Fibroblast of skin of left quadriceps (primary cell): ENCODE measurements around the gene CROCC2.
A peak's percentile ranks its signal among the peaks of the same experiment; 100 is the strongest.

Experiments
- DNase-seq, 2 experiments: peaks; one replicate each; pipeline ENCODE4 v3.0.0-alpha.2; 2013; ENCODE audit warnings: low read depth in 2 of 2

Gene CROCC2

DNA sequence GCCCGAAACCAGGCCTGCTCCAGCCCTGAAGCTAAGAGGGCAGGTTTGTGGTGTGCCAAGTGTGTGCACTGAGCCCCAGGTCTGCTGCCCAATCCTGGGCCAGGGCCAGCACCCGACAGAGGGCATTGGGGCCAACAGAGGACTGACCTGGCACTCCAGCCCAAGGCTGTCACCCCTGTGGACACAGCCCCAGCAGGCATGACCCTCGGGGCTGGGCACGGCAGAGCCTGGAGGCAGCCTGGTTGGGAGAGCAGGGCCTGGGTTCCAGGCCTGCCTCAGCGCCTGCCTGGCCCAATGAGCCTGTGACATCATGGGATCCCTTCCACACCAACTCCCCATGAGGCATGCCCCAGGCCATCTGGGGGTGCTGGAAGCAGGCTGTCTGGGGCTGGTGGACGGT is 81.5 kb downstream of the CROCC2 start:
- no peak for DNase-seq

DNA sequence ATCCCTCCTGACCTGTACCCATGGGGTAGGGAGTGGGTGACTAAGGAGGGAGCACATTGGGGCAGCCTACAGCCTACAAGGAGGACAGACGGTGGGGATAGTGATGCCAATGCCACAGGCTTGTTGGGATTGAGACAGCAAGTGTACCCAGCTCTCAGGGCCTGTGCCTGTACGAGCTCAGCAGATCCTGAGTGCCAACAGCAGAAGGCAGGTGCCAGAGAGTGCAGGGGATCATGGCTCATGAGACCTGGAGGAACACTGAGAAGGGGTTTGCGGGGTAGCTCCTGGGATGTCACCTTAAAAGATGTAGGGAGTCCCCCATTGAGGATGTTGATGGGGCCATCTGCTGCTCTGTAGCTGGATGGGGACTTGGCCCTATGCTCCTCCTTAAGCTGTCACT is 82.0 kb downstream of the CROCC2 start:
- no peak for DNase-seq

DNA sequence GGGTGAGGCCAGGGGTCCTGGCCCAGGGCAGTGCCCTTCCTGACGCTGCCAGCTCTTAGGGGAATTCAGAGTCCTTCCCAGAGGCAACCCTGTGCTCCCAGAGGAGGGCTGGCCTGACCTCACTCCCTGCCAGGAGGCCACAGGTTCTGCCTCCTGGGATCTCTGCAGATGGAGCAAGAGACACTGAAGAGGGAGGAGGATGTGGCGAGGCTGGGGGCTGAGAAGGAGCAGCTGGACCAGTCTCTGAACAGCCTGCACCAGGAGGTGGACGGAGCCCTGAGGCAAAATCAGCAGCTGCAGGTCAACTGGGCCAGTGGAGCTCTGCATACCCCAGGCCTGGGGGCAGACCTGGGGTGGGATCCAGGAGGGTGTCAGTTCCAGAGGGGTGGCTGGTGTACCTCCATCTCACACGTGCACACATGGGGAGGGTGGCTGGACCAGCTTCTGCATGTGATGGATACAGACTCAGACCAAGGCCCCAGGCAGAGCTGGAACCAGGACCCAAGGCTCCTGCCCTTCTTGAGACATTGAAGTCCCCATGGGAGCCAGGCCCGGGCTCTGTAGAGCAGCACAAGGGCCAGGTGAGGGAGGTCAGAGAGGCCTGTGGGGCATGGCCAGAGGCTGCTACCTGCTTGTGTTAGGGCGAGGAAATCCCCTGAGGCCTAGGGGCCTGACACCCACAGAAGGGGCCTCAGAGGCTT is 82.6 kb downstream of the CROCC2 start:
- DNase-seq: no peak

DNA sequence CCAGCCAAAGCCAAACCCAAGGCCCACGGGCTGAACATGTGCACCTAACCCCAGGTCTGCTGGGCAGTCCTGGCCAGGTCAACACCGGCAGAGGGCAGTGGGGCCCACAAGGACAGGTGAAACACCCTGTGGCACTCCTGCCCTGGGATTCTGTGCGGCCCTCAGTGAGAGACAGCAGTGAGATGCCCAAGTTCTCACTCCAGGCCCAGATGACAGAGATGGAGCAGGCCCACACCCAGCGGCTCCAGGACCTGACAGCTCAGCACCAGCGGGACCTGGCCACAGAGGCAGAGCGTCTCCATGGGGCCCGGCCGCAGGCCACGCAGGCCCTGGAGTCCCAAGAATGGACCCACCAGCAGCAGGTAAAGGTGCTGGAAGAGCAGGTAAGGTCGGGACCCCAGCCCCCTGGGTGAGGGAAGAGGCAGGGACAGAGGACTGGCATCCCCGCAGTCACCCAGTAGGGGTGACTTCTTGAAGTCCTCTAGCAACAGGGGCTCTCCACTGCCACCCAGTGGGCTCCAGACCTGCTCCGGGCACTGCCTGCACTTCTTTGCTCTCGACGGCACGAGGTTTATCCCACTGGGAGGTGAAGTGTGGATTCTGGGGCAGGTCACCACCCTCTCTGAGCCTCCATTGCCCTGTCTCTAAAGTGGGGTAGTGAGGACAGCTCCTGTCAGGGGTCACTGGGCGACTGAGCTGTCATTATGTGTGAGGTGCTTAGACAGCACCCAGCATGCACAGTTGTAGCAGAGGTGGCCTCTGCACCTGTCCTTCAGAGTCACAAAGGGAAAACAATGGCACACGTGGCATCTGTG is 83.5 kb downstream of the CROCC2 start:
- no peak for DNase-seq

DNA sequence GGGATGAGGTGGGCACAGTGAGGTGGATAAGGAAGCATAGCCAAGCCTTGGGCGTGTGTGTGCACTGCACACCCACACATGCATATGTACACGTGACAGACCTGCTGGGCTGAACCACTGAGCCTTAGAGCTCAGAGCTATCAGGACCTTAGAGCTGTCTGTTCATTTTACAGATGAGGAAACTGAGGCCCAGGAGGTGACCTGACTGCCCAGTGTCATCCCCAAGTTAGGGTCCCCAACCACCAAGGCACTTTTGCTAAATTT is 84.1 kb downstream of the CROCC2 start:
- DNase-seq: no peak

DNA sequence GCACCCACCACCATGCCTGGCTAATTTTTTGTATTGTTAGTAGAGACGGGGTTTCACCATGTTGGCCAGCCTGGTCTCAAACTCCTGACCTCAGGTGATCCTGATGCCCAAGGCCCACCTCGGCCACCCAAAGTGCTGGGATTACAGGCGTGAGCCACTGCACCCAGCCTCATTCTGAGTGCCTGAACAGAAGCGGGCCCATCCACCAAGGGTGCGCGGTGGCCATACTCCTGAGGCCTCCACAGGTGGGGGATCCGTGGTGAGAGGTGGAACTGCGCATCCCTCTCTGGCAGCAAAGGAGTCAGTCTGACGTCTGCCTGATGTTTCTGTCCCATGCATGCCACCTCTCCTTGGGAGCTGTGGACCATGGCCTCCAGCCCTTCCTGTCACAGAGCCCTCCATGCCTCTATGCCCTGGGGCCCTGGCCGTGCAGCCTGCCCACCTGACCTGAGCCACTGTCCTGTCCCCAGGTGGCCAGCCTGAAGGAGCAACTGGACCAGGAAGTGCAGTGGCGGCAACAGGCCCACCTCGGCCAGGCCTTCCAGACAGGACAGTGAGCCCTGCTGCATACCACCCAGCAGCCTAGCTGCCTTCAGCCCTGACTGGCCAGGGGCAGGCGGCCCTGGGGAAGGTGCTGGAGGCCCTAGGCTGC is 84.7 kb downstream of the CROCC2 start:
- DNase-seq: no peak

DNA sequence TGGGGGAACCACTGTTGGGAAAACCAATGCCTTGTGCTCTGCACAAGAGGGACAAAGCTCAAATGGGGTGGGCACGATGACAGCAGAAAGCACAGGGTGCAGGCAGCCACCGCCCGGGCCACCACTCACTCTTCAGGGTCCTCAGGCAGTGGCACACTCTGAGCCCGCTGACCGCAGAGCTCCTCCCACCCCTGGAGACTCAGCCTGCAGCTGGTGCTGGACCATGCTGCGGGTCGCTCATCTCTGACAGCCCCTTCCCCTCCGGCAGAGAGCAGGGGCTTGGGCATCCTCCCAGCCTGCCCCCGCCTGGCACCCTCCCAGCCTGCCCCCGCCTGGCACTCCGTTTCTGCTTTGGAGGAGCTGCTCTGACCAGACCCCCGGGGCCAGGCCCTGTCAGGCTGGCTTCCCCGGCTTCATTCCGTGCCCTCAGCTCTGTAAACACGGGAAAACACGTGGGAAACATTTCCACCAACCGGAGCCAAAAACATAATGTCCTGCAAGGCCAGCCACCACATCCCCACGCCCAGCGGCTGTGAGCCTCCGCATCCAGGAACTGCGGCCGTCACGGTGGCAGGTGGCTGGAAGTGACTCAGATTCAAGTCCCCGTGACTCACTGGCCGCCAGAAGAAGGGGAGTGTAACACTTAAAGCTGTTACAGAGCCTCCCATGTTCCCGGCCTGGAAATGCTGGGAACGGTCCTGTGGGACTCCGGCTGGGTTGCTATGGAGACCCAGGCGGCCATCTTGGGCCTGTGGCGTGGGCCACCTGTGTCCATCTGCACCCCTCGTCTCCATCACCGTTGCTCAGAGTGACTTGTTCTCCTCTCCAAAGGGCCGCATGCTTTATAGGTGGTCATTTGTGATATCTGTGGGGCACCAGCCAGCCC is 85.5 kb downstream of the CROCC2 start:
- peak in 1 of 2 experiments; percentile 47 for DNase-seq

DNA sequence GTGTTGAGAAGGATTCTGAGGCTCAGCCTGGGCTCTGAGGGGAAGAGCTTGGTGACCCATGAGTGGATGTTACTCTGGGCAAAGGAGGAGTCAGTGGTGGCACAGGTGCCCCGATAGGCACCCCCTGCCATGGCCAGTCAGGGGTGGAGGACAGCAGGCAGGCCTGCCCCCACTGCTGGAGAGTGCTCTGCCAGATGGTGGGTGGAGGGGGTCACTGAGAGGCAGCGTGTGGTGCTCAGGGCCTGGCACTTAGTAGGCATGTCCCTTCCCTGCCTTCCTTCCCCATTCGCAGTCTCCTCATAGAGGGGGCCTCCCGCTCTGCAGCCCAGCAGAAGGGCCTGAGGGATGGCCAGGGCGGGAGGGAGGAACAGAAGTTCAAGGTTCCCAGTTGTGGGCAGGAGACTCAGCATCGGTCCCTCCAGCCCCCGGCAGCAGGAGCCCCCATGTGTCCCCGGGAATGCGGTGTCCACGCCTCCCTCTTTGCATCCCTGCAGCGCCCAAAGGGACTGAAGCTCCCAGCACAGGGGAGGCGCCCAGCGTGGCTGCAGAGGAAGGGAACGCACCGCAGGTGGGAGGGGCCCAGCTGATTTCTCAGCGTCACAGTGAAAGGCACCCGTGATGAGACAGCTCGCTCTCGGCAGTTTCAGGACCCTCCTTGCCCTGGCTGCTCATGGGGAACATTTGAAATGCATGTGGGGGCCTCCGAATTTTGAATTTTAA is 86.6 kb downstream of the CROCC2 start:
- no peak for DNase-seq

DNA sequence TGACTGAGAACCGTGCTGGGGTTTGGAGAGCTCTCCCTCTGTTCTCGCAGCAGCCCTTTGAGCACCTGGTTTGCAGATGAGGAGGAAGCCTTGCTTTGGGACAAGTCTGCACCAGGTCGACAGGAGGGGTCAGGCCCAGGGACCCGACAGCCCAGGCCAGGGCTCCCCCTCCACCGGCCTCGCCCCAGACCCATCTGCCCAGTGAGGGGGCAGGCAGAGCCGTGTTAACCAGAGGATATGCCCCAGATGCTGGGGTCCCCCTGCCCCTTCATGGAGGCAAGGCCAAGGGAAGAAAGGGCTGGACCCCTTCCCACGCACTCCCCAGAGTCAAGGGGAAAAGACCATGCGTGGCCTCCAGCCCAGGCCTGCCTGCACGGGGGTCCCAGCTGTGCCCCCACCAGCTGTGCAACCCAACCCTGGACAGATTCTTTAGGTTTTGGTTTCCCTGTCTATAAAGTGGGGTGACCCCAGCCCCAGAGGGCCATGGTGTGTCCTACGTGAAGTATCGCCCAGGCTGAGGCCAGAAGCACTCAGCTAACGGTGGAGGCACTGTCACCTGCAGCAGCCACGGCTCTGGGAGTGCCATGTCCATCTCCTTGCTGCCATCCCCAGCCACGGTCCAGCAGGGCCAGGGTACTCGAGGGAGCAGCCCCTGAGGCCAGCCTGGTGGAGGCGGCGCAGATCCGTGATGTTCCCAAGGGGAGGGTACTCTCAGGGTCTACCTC is 87.5 kb downstream of the CROCC2 start:
- DNase-seq: no peak

DNA sequence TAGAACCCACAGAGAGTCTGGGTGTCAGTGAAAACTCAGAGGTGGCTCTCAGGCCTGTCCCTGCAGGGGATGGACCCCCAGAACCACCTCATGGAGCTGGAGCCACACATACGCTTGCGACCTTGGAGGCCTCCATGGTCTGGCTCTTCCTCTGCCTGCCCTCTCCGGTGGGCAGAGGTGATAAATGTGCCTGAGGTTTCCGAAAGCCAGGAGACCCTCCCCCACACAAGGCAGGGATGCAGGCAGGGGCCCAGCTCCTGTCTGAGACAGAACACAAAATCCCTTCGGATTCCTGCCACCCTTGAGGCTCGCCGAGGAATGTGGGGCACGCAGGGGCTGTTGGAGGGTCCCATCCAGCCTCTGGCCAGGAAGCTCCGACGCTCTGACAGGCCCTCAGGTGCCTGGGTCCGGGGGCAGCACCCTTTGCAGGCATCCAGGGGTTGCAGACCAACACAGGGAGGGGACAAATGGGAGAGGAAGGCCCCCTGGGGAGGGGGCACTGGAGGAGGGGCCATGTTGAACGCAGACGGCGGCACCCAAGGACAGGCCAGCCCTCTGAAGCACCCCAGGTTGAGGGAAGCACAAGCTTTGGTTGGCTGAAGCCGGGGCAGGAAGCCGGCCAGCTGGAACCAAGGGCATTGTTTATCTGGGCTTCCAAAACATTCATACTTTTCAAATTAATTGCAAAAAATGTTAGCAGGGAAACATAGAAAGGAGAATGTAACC is 88.2 kb downstream of the CROCC2 start:
- no peak for DNase-seq

DNA sequence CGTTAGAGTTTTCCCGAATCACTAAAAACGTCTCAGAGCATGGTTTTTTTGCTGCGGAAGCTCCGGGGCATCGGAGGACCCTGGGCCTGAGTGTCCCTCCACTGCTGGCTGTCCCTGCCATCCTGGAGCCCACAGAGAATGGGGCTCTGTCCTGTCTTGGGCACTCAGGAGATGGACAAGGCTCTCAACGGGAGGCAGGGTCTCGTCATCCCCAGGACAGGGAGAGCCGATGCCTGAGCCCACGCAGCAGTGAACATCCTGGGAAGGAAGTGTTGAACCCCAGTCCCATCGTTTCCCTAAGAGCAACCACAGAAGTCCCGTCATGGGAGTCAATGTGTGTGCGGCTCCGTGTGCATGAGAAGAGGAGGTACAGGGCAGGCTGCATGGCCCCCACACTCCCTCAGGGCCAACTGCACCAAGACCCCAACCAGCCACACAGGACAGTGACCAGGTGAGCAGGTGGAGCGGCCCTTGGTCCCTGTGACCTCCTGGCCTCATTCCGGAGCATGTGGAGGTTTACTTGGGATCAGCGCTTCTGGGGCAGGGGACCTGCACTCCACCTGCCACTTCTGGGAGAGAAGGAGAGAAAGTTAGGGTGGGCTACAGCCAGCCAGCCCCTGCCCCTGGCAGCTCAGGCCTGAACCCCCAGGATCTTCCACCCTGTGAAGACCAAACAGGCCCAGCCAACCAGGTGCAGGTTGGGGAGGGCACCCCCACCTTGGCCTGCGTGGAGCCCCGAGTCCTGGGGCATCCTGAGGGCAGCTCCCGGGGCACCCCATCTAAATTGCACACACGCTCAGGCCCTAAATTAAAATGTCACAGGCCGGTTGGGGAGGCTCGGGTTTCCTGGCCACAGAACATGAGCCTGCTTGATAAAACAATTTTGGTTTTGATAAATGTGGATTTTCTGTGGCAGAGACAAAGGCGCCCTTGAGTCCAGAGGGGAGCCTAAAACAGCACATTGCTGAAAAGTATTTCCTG is 89.2 kb downstream of the CROCC2 start:
- DNase-seq: no peak

DNA sequence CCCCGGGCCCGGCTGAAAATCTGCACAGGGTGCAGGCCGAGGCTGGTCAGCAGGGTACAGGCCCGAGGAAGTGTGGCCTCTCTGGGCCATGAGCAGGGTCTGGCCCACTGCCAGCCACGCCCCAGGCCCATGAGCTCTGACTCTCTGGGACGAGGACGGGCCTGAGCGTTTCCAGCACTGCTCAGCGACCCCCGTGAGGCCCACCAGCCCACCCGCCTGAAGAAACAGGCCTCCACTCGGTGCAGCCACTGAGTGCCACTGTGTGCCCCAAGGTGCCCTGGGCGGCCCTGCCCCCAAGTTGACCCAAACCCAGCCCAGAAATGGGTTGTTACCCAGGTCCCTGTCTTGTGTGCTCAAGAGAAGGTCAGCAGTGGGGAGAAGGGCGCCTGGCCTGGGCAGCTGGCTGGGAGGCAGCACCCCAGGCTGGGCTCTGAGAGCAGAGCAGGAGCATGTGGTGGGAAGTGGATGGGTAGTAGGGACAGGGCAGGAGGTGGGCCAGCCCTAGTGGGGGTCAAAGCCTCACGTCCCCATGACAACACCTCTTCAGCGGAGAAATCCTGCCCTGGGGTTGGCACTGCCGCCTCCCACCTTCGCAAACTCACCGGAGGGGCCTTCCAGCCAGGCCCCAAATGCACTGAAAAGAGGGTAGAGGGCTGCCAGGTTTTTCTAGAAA is 90.2 kb downstream of the CROCC2 start:
- DNase-seq: no peak

DNA sequence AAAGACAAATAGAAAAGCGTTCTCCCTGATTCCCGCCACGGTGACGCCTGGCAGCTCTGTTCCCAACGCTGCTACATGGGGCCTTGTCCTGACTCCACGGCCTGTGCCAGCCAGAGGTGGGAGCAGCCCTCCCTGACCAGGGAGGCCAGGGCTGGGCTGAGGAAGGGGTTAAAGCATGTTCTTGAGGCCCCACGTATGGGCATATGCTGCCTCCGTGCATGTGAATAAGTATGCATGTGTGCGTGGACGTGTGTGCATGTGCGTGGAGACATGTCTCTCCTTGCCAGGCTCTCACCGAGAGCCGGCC is 90.7 kb downstream of the CROCC2 start:
- no peak for DNase-seq

DNA sequence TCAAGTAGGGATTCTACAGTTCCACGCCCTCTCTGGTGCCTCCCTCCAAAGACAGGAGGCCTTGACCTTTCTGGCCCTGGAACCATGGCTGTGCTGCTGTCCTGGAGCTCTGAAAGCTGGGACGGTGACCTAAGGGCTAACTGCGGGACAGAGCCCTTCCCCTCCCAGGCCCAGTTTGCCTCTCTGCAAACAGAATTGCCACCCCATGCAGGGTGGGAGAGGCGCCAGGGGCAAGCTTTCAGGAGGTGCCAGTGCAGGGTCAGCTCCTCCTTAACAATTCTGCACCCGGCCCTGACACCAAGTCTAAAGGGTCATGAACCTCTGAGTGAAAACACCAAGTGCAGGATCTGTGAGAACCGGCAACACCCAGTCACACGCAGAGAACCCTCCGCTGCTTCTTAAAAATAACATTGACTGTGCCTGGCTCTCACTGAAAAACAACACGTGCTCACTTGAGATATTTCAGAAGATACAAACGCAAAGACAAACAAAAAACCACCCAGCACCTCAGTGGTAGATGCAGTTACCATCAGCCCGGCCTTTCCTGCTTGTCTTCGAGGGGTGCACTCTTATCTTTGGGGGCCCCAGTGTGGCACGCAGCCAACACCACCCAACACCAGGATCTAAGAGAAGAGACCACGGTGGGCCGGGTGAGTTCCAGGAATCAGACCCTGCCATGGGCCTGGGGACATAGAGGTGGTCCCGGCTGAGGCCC is 91.2 kb downstream of the CROCC2 start:
- DNase-seq: no peak

DNA sequence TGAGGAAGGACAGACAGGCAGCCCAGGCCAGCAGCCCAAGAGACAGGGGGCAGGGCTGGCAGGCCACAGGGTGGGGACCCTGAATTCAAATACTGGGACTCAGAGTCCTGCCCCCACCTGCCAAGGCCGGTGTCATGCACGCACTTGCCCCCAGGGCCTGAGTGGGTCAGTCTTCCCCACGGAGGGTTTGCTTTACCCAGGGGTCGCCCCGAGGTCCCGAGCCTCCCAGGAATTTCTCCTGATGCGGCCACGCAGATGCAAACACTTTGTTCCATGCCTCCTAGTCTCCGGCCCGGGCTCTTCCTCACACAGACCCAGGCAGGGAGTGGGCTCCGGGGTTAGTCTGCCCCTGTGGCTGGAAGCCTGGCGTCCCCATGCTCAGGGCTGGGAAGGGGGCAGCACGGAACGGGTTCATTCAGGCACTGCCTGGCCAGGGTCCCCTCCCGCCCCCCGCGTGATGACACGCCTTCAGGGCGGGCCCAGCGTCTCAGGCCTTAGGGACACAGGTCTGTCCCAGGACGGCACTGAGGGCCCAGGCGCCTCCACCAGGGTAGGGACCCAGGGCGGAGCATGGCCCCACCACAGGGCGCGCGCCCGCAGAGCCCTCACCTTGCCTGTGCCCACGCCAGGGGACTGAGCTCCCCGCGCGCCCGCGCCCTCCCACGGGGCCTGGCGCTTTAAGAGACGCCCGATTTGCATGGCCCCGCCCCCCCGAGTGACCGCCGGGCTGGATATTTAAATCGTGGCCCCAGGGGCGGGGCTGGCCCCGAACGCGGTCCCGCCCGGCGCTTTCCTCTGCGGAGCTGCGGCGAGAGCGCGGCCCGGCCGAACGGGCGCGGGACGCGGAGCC is 91.9 kb downstream of the CROCC2 start, which contains the start of gene SNED1:
TSS of gene SNED1 (plus strand) at position 763 of the 850 bp plus-strand sequence. CDS start 220 bp downstream, outside the sequence.
- DNase-seq: no peak

DNA sequence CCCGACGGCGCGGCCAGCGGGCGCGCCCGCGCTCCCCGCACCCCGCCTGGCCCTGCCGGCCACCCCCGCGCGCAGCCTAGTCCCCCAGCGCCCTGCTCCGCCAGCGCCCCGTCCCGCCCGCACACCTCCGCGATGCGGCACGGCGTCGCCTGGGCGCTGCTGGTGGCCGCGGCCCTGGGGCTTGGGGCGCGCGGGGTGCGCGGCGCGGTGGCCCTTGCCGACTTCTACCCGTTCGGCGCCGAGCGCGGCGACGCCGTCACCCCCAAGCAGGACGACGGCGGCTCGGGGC is 92.5 kb downstream of the CROCC2 start:
- DNase-seq: no peak
